Common myeloid progenitor, CD34-positive (primary cell): Measurements from ENCODE around the gene NEURL1.

Experiments used
- CTCF ChIA-PET: fragments of 350-600 bp; sonication (Branson Sonifier 250); formaldehyde crosslinking; loops from one replicate; lab custom pipeline; 2021; ENCODE audit warnings: antibody characterized with exemption; lab: Charles Lee
- POLR2A ChIA-PET: fragments of 350-600 bp; sonication (Branson Sonifier 250); formaldehyde crosslinking; loops from one replicate; lab custom pipeline; 2021; ENCODE audit warnings: antibody characterized with exemption; lab: Charles Lee
- DNase-seq, 3 donors: peaks; one replicate each; pipeline versions ENCODE4 v3.0.0 to v3.0.0-alpha.2; 2013
- H3K27ac ChIP-seq, 2 experiments: 1 replicate in 1 of 2; 2 replicates in 1 of 2; pipeline ENCODE4 v1.7.0; 2013; ENCODE audit warnings: inconsistent platforms in 2 of 2, low read length in 2 of 2, mild to moderate bottlenecking in 2 of 2, low read depth in 1 of 2, moderate library complexity in 1 of 2; ENCODE audit not compliant: severe bottlenecking in 2 of 2, insufficient read depth in 1 of 2, poor library complexity in 1 of 2
- H3K27me3 ChIP-seq, 5 experiments: replicated peaks in 2 of 5; 1 replicate in 3 of 5; 2 replicates in 2 of 5; pipeline versions ENCODE4 v1.6.1 to v1.7.0; 2013; ENCODE audit warnings: low read length in 4 of 5, mild to moderate bottlenecking in 2 of 5, moderate library complexity in 2 of 5, inconsistent platforms in 1 of 5; ENCODE audit not compliant: insufficient read depth in 5 of 5, control insufficient read depth in 4 of 5
- H3K36me3 ChIP-seq, 4 experiments: 1 replicate in 2 of 4; 2 replicates in 2 of 4; pipeline versions ENCODE4 v1.6.1 to v1.7.0; 2013; ENCODE audit warnings: low read length in 3 of 4, control low read depth in 1 of 4, mild to moderate bottlenecking in 1 of 4; ENCODE audit not compliant: control insufficient read depth in 4 of 4, insufficient read depth in 4 of 4
- H3K4me1 ChIP-seq, 4 experiments: 1 replicate in 3 of 4; 2 replicates in 1 of 4; pipeline versions ENCODE4 v1.6.1 to v1.7.1; 2013; ENCODE audit warnings: low read length in 3 of 4, mild to moderate bottlenecking in 3 of 4, control low read depth in 1 of 4, inconsistent platforms in 1 of 4, moderate library complexity in 1 of 4; ENCODE audit not compliant: control insufficient read depth in 4 of 4, insufficient read depth in 4 of 4; ENCODE audit errors: control extremely low read depth in 1 of 4
- H3K4me3 ChIP-seq, 7 experiments: 1 replicate in 4 of 7; 2 replicates in 3 of 7; pipeline versions ENCODE4 v1.5.1 to v1.7.0; 2013; ENCODE audit warnings: mild to moderate bottlenecking in 7 of 7, low read length in 6 of 7, moderate library complexity in 6 of 7, inconsistent platforms in 2 of 7, low read depth in 2 of 7, control low read depth in 1 of 7; ENCODE audit not compliant: insufficient read depth in 4 of 7, control insufficient read depth in 1 of 7; ENCODE audit errors: extremely low read depth in 1 of 7
- H3K9me3 ChIP-seq, 5 experiments: 1 replicate in 4 of 5; 2 replicates in 1 of 5; pipeline versions ENCODE4 v1.6.1 to v1.7.1; 2013; ENCODE audit warnings: low read length in 4 of 5, mild to moderate bottlenecking in 2 of 5, inconsistent platforms in 1 of 5, low read depth in 1 of 5, moderate library complexity in 1 of 5; ENCODE audit not compliant: control insufficient read depth in 4 of 5, insufficient read depth in 2 of 5; ENCODE audit errors: control extremely low read depth in 1 of 5
- WGBS: methylation state at CpG from one replicate; pipeline ENCODE4 v1.1.5; 2013; ENCODE audit not compliant: insufficient coverage; 5-methylcytosine and 5-hydroxymethylcytosine counted together

The NEURL1 gene

GRCh38 chr10:103622935-103623574 is 129.6 kb downstream of the NEURL1 start:
- H3K4me3 ChIP-seq, result no peak overlapping the region
- CTCF ChIA-PET, result interaction anchor here (0.5 to 2.2 kb wide), 6 partner anchors 11 to 160 kb away, joined by 3 to 7 read pairs (median 4); no protein-coding TSS in a partner anchor
- peaks cover 0 to 7% (median 1%) of the 10 kb centered on the region in 4 experiments for H3K4me1 ChIP-seq
- WGBS, result 95% methylated on average over 10 of the region's 11 CpGs
- peaks cover 0 to 19% (median 4%) of the 10 kb centered on the region in 4 experiments for H3K36me3 ChIP-seq
- no peak for DNase-seq
- no peak overlapping the region for H3K27ac ChIP-seq
- H3K9me3 ChIP-seq, result no peaks in the 10 kb centered on the region
- POLR2A ChIA-PET, result interaction anchor here (0.7 kb wide), 1 partner anchor 10 kb away, joined by 5 read pairs; no protein-coding TSS in a partner anchor
- no peaks in the 10 kb centered on the region for H3K27me3 ChIP-seq

GRCh38 chr10:103626178-103626577 is 132.7 kb downstream of the NEURL1 start:
- no peak for DNase-seq
- Histone ChIP-seq H3K27me3 (no peaks in the 10 kb centered on the region), H3K4me3 (no peak overlapping the region), H3K36me3 (peaks cover 0 to 14% (median 2%) of the 10 kb centered on the region in 4 experiments), H3K9me3 (no peaks in the 10 kb centered on the region), H3K4me1 (peaks cover 0 to 9% (median 6%) of the 10 kb centered on the region in 4 experiments), H3K27ac (no peak overlapping the region)
- 97% methylated on average over 11 of the region's 11 CpGs for WGBS
- ChIA-PET POLR2A (no interaction called here), CTCF (interaction anchor here (0.8 to 2.0 kb wide), 3 partner anchors 11 to 20 kb away, joined by 3 to 5 read pairs (median 3); no protein-coding TSS in a partner anchor)

DNA sequence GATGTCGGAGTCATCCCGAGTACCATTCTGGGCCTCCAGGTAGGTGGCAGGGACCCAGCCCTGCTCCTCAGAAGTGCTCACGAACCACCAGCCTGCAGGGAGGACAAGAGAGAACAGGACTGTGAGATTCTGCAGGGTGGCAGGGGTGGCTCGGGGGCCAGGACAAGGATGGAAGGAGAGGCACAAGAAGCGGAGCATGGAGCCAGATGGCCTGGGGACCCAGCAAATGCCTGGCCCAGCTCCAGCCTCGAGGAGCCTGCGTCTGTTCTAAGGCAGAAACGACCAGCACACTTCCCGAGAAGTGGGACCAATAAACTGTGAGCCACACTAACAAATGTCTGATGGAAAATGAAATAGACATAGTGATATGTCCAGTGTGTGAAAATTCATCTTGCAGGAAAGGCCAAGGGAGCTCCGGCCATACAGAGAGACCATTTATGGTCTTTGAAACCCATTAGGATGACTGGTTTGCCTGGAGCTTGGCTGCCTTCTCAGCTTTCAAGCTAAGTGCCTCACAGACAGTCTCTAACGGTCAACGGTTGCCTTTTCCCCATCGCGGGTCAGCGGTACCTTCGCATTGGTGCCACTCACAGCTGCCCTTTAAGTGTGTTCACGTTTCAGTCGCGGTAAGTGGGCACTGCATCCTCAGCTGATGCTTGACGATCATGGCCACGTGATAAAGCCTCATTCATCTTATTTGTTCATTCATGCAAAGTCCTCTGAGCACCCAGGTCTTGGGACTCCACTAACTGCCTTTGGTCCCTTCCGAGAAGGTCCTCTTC is 133.8 kb downstream of the NEURL1 start:
- WGBS, result 97% methylated on average over 22 of the region's 22 CpGs
- no peak for DNase-seq
- Histone ChIP-seq H3K27me3 (no peaks in the 10 kb centered on the region), H3K27ac (no peak overlapping the region), H3K4me3 (no peak overlapping the region), H3K4me1 (peaks cover 0 to 10% (median 7%) of the 10 kb centered on the region in 4 experiments), H3K36me3 (peaks cover 0 to 13% (median 2%) of the 10 kb centered on the region in 4 experiments), H3K9me3 (no peaks in the 10 kb centered on the region)
- CTCF ChIA-PET, result interaction anchor here (0.6 to 1.5 kb wide), 4 partner anchors 10 to 58 kb away, joined by 3 to 4 read pairs (median 3); no protein-coding TSS in a partner anchor
- POLR2A ChIA-PET, result no interaction called here

DNA sequence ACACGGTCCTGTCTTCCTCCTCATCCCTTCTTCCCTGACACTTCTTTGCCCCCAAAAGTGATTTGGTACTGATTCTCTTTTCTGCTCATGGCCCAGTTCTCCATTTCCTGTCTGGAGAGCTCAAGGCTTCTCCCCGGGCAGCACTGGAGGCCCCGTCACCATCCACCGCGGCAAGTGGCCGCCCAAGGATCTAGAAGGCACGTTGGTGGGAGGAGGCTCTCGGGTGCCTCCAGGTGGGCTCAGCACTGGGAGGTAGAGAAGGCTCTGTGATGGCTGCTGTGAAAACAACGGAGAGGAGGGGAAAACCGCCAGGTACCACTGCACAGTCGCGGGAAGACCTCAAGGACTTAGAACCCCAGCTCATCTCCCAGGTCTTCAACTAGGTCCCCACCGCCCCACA is 134.4 kb downstream of the NEURL1 start:
- no peak for DNase-seq
- H3K4me3 ChIP-seq, result no peak overlapping the region
- WGBS, result 94% methylated on average over 6 of the region's 13 CpGs
- ChIA-PET CTCF (interaction anchor here (0.6 to 1.5 kb wide), 4 partner anchors 9 to 58 kb away, joined by 3 to 4 read pairs (median 3); no protein-coding TSS in a partner anchor), POLR2A (no interaction called here)
- H3K36me3 ChIP-seq, result peaks cover 0 to 13% (median 2%) of the 10 kb centered on the region in 4 experiments
- H3K9me3 ChIP-seq, result no peaks in the 10 kb centered on the region
- H3K4me1 ChIP-seq, result peaks cover 0 to 10% (median 7%) of the 10 kb centered on the region in 4 experiments
- H3K27me3 ChIP-seq, result no peaks in the 10 kb centered on the region
- H3K27ac ChIP-seq, result no peak overlapping the region

GRCh38 chr10:103629581-103629980 is 136.1 kb downstream of the NEURL1 start:
- peaks cover 0 to 10% (median 7%) of the 10 kb centered on the region in 4 experiments for H3K4me1 ChIP-seq
- no peaks in the 10 kb centered on the region for H3K9me3 ChIP-seq
- no peak for DNase-seq
- 100% methylated on average over 2 of the region's 3 CpGs for WGBS
- H3K27ac ChIP-seq, result no peak overlapping the region
- POLR2A ChIA-PET, result interaction anchor here (0.6 kb wide), 1 partner anchor 64 kb away, joined by 3 read pairs; no protein-coding TSS in a partner anchor
- peaks cover 0 to 13% (median 3%) of the 10 kb centered on the region in 4 experiments for H3K36me3 ChIP-seq
- H3K27me3 ChIP-seq, result no peaks in the 10 kb centered on the region
- CTCF ChIA-PET, result interaction anchor here (2.5 kb wide), 1 partner anchor 24 kb away, joined by 7 read pairs; no protein-coding TSS in a partner anchor
- no peak overlapping the region for H3K4me3 ChIP-seq

DNA sequence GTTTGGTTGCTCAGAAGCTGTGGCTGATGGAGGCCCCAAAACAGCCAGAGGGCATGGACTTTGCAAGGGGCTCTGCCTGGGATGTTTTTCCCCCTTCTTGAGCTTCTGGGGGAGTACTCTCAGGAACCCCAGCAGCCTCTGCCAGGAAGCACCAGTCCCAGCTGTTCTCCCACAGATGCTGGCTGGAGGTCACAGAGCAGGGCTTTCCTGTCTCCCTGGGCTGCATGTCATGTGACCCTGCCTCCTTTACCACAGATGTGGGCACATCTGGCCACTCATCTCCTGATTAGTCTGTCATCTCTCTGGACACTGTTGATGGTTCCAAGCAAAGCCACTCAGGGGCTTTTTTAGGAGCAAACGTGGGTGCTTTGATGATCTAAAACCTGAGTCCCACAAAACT is 136.7 kb downstream of the NEURL1 start:
- H3K4me1 ChIP-seq, result peaks cover 0 to 10% (median 7%) of the 10 kb centered on the region in 4 experiments
- no peaks in the 10 kb centered on the region for H3K27me3 ChIP-seq
- peaks cover 0 to 11% (median 2%) of the 10 kb centered on the region in 4 experiments for H3K36me3 ChIP-seq
- H3K4me3 ChIP-seq, result no peak overlapping the region
- POLR2A ChIA-PET, result interaction anchor here (0.6 kb wide), 1 partner anchor 65 kb away, joined by 3 read pairs; no protein-coding TSS in a partner anchor
- WGBS, result 31% methylated on average over 1 of the region's 1 CpG
- CTCF ChIA-PET, result interaction anchor here (1.8 to 2.5 kb wide), 2 partner anchors 16 to 24 kb away, joined by 5 to 7 read pairs; no protein-coding TSS in a partner anchor
- DNase-seq, result peak in 2 of 3 donors; percentile 5 to 8
- no peak overlapping the region for H3K27ac ChIP-seq
- no peaks in the 10 kb centered on the region for H3K9me3 ChIP-seq
